HG02759 (cell line): Measurements from ENCODE around the gene CER1.
"Not testable (repeated sequence)": the region's sequence is repeated elsewhere in the genome, so short reads cannot be mapped to it uniquely, and the experiment has no call there.

Experiments
- ATAC-seq: cut with Tn5 transposase; IDR thresholded peaks from one replicate; pipeline ENCODE4 v1.9.1; 2021; ENCODE audit warnings: mild to moderate bottlenecking, moderate library complexity; ENCODE audit not compliant: unreplicated experiment

Gene CER1

GRCh38 chr9:14719231-14719923 lies 3.2 kb downstream of the CER1 start:
- no peak for ATAC-seq

- ATAC-seq = no peak
These were observed 7.4 kb downstream of the CER1 start for GRCh38 chr9:14715102-14715501.

- no peak for ATAC-seq
These were observed 9.3 kb downstream of the CER1 start for GRCh38 chr9:14713187-14713767.

- no peak for ATAC-seq
These were observed 11.7 kb downstream of the CER1 start for GRCh38 chr9:14710804-14711203.

GRCh38 chr9:14706530-14707140 lies 15.9 kb downstream of the CER1 start:
- peak; percentile 69 for ATAC-seq

GRCh38 chr9:14705079-14705478 lies 17.5 kb downstream of the CER1 start:
- no peak for ATAC-seq

- ATAC-seq = no peak
These were observed 18.3 kb downstream of the CER1 start for GRCh38 chr9:14704281-14704680.

- no peak for ATAC-seq
These were observed 20.3 kb downstream of the CER1 start for GRCh38 chr9:14702200-14702720.

- peak; percentile 85 for ATAC-seq
These were observed 29.2 kb downstream of the CER1 start, which contains the start of gene ZDHHC21 for GRCh38 chr9:14693251-14693861. TSS of gene ZDHHC21 (minus strand) at chr9:14693432. CDS start at chr9:14674340, 19,092 bp downstream.

- ATAC-seq = peak; percentile 56
These were observed 29.9 kb downstream of the CER1 start for GRCh38 chr9:14692470-14693250.

- ATAC-seq = no peak
These were observed 31.4 kb downstream of the CER1 start for GRCh38 chr9:14690948-14691730.

- ATAC-seq = no peak
These were observed 35.4 kb downstream of the CER1 start for GRCh38 chr9:14687042-14687719.

- ATAC-seq = no peak
These were observed 36.4 kb downstream of the CER1 start for GRCh38 chr9:14686168-14686567.

GRCh38 chr9:14682616-14683015 lies 39.9 kb downstream of the CER1 start:
- ATAC-seq = not testable (repeated sequence)

GRCh38 chr9:14678776-14679175 lies 43.8 kb downstream of the CER1 start:
- ATAC-seq = no peak

- ATAC-seq = no peak
These were observed 44.7 kb downstream of the CER1 start for GRCh38 chr9:14677872-14678271.

- no peak for ATAC-seq
These were observed 45.1 kb downstream of the CER1 start for GRCh38 chr9:14677396-14677795.

- ATAC-seq = no peak
These were observed 47.9 kb downstream of the CER1 start for GRCh38 chr9:14674630-14675029.

- no peak for ATAC-seq
These were observed 51.2 kb downstream of the CER1 start for GRCh38 chr9:14671377-14671776.
